HG03469 (cell line): ENCODE results near the gene TMC2.
"Not testable (repeated sequence)": the region's sequence is repeated elsewhere in the genome, so short reads cannot be mapped to it uniquely, and the experiment has no call there.

Experiments used
- ATAC-seq: cut with Tn5 transposase; IDR thresholded peaks from one replicate; pipeline ENCODE4 v1.9.1; 2021; ENCODE audit warnings: mild to moderate bottlenecking, moderate library complexity, moderate number of reproducible peaks; ENCODE audit not compliant: unreplicated experiment

TMC2 gene, protein sequence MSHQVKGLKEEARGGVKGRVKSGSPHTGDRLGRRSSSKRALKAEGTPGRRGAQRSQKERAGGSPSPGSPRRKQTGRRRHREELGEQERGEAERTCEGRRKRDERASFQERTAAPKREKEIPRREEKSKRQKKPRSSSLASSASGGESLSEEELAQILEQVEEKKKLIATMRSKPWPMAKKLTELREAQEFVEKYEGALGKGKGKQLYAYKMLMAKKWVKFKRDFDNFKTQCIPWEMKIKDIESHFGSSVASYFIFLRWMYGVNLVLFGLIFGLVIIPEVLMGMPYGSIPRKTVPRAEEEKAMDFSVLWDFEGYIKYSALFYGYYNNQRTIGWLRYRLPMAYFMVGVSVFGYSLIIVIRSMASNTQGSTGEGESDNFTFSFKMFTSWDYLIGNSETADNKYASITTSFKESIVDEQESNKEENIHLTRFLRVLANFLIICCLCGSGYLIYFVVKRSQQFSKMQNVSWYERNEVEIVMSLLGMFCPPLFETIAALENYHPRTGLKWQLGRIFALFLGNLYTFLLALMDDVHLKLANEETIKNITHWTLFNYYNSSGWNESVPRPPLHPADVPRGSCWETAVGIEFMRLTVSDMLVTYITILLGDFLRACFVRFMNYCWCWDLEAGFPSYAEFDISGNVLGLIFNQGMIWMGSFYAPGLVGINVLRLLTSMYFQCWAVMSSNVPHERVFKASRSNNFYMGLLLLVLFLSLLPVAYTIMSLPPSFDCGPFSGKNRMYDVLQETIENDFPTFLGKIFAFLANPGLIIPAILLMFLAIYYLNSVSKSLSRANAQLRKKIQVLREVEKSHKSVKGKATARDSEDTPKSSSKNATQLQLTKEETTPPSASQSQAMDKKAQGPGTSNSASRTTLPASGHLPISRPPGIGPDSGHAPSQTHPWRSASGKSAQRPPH

DNA sequence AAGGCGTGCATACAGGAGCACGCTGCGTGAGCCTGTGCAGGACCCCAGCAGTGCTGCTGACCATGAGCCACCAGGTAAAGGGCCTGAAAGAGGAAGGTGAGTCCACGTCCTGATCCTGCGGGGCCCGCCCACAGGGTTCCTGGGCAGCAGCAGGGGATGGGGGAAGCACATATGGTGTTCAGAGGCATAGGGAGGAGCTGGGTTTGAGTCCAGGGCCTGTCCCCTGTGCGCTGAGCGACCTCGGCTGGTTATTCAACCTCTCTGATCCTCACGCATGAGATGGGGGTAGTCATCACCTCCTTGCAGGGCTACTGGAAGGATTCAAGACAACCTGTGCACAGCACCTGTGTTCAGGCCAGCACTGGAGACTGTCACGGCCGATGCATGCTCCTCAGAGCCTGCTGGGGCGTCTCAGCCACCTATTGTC, at the start of gene TMC2:
TSS of gene TMC2 (plus strand) at position 14 of the 427 bp plus-strand sequence. CDS start at position 63, 49 bp downstream.
- ATAC-seq: no peak

GRCh38 chr20:2502808-2503384, 33.5 kb upstream of the TMC2 start:
- not testable (repeated sequence) for ATAC-seq

- ATAC-seq: not testable (repeated sequence)
Measured at GRCh38 chr20:2504803-2505202, 31.6 kb upstream of the TMC2 start.

GRCh38 chr20:2506426-2506825, 29.9 kb upstream of the TMC2 start:
- not testable (repeated sequence) for ATAC-seq

DNA sequence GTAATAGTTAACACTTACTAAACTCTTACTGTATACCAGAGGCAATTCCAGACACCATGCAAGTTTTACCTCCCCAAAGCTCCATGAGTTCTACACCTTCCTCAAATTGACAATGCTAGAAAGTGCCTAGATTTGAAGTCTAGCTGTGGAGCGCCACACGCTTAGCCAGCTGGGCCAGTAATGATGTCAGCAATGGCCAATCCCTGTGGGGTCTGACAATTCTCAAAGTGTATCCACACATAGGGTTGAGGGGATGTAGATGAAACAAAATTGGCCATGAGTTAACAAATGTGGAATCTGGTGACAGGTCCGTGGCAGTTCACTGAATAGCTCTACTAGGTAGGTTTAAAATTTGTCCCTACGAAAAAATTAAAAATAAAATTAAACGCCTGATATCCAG, 28.9 kb upstream of the TMC2 start:
- no peak for ATAC-seq

DNA sequence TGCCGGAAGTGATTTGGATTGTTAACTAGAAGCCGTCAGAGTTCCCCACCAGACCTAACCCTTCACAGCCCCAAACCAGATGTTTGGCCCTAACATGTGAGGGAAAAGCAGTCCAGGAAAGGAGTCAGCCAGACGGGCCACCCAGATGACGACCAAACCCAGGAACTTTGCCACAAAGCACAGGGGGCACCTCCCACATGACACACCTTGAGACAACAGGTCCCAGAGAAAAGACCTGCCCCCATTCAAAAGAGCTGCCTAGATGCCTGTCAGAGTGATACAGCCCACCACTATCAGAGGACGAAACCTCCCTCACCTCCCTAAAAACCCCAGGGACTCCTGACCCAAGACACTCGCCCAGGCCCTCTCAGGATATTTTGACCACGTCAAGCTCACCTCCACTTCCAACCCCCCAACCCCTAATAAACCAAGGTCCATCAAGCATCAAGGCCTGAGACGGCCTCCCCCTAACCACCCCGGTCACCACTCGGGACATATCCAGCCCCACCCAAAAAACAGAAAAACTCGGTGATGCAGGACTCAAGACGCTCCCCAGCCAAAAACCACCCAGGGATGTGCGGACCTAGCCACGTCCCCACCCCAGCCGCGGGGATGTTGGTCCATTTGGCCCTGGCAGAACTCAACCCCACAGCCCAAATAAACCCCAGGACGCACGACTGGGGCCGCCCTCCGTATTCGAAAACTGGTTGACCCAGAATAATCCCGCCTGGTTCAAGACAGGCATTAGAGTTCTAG, 28.3 kb upstream of the TMC2 start:
- ATAC-seq: no peak

- ATAC-seq: peak; percentile 79
Measured at GRCh38 chr20:2508631-2509467, 27.5 kb upstream of the TMC2 start, which contains the start of gene ZNF343. Gene ZNF343, minus strand, starts transcription at chr20:2508915. Its CDS starts 15,020 bp downstream, at chr20:2493895.

GRCh38 chr20:2509468-2509781, 26.9 kb upstream of the TMC2 start:
- ATAC-seq: no peak

DNA sequence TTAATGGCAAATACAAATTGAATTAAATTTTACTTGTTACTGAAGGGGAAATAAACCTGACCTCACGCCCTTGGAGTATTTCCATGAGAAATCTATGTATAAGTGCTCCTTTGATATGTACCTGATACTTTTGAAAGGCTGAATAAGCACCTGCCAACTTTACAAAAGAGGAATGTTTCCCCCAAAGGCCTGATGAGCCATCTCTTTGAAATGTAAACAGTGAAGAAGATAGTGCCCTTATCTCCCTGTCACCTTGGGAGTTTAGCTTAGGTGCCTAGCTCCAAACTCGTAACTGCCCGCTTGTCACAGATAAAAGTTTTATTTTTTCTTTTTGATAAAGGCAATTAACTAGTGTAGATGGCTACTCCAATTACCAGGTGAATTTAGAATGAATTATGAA, 26.6 kb upstream of the TMC2 start:
- no peak for ATAC-seq

- no peak for ATAC-seq
Measured at GRCh38 chr20:2515203-2515602, 21.2 kb upstream of the TMC2 start.

GRCh38 chr20:2516399-2516798, 20.0 kb upstream of the TMC2 start:
- ATAC-seq: no peak

DNA sequence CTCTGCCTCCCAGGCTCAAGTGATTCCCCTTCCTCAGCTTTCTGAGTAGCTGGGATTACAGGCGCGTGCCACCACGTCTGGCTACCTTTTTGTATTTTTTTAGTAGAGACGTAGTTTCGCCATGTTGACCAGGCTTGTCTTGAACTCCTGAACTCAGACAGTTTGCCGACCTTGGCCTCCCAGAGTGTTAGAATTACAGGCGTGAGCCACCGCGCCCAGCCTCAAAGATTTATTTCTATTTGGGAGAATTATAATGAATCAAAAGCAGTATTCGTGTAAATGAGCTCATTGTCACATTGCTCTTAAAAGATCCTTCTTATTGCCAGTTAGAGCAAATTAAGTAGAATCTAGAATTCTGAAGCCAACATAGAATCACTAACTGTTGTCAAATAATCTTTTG, 18.3 kb upstream of the TMC2 start:
- no peak for ATAC-seq

DNA sequence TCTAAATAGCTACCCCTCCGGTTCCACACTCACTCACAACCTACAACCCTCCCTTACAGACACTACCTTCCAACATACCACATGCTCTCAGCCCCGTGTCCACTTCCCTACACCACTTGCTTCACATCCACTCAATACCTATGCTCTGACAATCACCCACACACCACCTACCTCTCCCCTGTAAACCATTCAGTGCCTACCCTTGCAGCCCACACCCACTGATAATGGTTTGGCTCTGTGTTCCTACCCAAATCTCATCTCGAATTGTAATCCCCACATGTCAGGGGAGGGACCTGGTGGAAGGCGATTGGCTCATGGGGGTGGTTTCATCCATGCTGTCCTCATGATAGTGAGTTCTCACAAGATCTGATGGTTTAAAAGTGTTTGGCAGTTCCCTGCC, 17.8 kb upstream of the TMC2 start:
- ATAC-seq: no peak

- no peak for ATAC-seq
Measured at GRCh38 chr20:2519115-2519809, 17.1 kb upstream of the TMC2 start.

- ATAC-seq: no peak
Measured at GRCh38 chr20:2520617-2521016, 15.8 kb upstream of the TMC2 start.

- ATAC-seq: no peak
Measured at GRCh38 chr20:2521369-2522305, 14.7 kb upstream of the TMC2 start.

DNA sequence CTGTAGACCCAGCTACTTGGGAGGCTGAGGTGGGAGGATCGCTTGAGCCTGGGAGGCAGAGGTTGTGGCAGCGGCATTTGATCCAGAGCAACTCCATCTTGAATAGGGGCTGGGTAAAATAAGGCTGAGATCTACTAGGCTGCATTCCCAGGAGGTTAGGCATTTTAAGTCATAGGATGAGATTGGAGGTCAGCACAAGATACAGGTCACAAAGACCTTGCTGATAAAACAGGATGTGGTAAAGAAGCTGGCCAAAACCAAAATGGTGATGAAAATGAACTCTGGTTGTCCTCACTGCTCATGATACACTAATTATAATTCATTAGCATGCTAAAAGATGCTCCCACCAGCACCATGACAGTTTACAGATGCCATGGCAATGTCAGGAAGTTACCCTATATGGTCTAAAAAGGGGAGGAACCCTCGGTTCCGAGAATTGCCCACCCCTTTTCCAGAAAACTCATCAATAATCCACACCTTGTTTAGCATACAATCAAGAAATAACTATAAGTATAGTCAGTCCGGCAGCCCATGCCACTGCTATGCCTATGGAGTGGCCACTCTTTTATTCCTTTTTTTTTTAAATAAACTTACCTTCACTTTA, 13.4 kb upstream of the TMC2 start:
- not testable (repeated sequence) for ATAC-seq
